GM19035 (cell line): ENCODE data around the gene GNB3.

Experiments used
- ATAC-seq: cut with Tn5 transposase; IDR thresholded peaks from one replicate; pipeline ENCODE4 v1.9.1; 2021; ENCODE audit not compliant: unreplicated experiment

The GNB3 gene

DNA sequence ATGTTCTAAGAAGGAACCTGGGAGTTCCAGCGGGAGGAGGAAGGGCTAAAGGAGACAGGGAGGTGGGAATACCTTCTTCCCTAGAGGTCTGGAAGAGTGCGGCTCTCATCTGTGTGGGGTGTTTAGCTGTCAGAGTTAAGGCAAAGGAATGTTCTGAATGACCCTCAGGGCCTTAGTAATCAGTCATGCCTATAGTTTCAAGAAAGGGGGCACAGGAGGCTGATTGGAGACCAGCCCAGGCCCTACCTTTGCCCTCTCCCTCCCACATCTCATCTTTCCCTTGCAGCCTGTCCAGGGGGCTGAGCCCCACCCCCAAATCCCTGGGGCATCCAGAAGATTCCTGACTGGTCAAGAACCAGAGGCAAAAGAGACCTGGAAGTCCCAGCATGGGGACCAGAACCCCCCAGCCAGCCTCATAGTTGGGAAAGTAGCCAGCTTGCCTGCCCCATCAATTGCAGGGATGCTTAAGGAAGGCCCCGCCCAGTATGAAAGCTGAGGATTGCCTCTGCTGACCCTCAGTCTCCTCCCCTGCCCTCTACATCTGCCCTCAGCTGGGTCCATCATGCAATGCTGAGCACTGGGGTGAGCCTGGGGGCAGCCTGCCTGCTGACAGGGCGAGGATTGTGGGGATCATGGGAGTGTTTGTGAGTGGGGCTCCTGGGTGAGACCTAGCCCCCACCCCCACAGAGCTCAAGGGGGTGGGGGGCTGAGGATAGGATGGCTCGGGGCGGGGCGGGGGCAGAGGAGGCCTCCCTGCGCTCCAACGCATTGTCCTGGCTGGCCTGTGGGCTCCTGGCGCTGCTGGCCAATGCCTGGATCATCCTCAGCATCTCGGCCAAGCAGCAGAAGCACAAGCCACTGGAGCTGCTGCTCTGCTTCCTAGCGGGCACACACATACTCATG, 17.3 kb upstream of the GNB3 start:
- ATAC-seq, result no peak

DNA sequence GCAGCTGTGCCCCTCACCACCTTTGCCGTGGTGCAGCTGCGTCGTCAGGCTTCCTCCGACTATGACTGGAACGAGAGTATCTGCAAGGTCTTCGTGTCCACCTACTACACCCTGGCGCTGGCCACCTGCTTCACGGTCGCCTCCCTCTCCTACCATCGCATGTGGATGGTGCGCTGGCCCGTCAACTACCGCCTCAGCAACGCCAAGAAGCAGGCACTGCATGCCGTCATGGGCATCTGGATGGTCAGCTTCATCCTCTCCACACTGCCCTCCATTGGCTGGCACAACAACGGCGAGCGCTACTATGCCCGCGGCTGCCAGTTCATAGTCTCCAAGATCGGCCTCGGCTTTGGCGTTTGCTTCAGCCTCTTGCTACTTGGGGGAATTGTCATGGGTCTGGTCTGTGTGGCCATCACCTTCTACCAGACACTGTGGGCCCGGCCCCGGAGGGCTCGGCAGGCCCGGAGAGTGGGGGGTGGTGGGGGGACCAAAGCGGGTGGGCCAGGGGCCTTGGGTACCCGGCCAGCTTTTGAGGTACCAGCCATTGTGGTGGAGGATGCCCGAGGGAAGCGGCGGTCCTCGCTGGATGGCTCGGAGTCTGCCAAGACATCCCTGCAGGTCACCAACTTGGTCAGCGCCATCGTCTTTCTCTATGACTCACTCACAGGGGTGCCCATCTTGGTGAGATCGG, 16.5 kb upstream of the GNB3 start:
- ATAC-seq, result no peak

DNA sequence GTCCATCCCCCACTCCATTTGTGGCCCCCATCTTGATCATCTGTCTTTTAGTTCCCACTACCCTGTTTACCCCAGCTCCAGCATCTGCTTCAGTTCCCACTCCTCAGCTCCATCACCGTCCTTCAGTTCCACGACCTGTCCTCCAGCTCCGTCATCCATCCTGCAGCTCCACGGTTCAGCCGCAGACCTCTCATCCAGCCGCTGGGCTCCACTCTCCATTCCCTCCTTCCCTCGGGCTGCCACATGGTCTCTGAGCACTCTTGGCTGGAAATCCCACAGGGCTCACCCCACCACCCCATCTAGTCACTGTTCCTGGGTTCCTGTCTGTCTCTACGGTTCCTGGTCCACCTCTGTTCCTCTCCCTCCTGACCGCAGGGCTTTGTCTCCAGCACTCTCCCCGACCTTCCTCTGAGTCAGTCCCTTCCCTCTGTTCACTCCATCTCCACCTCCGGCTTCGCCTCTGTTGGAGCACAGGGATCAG, 15.8 kb upstream of the GNB3 start:
- ATAC-seq, result no peak

DNA sequence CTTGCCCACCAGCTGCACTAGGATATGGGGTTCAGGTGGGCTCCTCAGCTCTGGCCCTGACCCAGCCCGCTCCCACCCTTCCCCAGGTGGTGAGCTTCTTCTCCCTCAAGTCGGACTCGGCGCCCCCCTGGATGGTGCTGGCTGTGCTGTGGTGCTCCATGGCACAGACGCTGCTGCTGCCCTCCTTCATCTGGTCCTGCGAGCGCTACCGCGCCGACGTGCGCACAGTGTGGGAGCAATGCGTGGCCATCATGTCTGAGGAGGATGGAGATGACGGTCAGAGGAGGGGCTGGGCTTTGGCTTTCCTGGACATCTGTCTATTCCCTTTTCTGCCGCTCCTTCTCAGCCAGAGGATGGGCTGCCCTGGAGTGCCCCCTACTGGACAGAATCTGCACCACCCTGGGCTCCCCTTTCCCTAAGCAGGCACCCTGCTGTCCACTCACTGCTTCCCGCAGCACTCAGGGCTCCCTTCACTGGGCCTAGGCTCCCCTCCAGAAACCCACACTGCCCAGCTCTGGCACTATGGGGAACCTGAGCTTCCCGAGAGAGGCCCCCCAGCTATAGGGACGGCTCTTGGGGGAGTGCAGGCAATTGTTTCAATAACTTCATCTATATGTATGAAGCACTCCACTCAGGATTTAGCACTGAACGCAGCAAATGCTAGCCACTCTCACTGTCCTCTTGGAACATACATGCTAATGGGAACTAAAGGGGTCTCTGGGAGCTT, 15.2 kb upstream of the GNB3 start:
- no peak for ATAC-seq

DNA sequence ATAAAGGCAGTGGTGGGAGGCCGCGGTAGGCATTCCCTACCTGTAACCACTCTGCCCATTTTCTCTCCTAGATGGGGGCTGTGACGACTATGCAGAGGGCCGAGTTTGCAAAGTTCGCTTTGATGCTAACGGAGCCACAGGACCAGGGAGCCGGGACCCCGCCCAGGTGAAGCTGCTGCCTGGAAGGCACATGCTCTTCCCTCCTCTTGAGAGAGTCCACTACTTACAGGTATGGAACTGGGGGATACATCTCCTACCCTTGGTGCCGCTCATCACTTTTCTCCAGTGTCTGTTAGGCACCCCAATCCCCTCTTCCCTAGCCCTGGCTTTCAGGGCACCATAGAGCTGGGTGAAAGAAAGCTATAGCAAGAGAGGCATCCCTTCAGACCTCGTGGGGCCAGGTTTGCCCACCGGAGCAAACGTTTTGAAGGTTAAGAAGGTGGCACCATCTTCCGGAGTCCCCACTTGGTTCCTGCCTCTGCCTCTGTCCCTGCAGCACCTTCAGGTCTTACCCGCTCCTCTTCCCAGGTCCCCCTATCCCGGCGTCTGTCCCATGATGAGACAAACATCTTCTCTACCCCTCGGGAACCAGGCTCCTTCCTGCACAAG, 14.5 kb upstream of the GNB3 start:
- ATAC-seq, result no peak

DNA sequence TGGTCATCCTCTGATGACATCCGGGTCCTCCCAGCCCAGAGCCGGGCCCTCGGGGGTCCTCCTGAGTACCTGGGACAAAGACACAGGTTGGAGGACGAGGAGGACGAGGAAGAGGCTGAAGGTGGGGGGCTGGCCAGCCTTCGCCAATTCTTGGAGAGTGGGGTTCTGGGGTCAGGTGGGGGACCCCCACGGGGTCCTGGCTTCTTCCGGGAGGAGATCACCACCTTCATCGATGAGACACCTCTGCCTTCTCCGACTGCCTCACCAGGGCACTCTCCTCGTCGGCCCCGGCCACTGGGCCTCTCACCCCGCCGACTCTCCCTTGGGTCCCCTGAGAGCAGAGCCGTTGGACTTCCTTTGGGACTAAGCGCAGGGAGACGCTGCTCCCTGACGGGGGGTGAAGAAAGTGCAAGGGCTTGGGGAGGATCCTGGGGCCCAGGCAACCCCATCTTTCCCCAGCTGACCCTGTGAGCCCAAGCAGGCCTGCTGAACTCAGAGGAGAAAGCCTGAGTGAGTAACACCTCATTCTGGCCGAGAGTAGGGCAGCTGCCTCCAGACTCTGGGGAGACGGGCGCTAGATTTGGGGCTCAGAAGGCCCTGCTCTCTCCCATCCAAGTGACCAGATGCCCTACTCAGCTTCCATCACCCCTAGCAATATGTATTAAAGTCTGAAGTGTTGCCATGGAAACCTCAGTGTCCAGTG, 13.8 kb upstream of the GNB3 start:
- no peak for ATAC-seq

DNA sequence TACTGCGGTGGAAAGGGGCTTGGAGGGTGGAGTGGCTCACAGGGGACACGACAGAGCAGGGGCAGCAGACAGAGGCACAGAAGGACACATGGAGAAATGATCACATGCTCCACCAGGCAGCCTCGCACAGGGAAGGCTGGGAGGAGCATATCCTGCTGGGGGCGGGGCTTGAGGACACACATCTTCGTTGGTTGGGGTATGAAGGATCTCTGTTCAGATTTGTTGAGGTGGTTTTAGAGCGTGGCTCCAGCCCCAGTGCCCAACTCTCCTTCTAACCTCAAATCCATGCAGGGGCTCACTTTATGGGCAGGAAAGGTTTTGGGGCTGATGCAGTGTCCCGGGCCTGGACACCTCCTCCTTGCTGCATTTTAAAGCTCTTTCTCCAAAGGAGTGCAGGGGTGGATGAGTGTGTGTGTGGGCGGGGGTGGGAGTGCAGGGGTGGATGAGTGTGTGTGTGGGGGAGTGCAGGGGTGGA, 13.3 kb upstream of the GNB3 start:
- ATAC-seq, result no peak

DNA sequence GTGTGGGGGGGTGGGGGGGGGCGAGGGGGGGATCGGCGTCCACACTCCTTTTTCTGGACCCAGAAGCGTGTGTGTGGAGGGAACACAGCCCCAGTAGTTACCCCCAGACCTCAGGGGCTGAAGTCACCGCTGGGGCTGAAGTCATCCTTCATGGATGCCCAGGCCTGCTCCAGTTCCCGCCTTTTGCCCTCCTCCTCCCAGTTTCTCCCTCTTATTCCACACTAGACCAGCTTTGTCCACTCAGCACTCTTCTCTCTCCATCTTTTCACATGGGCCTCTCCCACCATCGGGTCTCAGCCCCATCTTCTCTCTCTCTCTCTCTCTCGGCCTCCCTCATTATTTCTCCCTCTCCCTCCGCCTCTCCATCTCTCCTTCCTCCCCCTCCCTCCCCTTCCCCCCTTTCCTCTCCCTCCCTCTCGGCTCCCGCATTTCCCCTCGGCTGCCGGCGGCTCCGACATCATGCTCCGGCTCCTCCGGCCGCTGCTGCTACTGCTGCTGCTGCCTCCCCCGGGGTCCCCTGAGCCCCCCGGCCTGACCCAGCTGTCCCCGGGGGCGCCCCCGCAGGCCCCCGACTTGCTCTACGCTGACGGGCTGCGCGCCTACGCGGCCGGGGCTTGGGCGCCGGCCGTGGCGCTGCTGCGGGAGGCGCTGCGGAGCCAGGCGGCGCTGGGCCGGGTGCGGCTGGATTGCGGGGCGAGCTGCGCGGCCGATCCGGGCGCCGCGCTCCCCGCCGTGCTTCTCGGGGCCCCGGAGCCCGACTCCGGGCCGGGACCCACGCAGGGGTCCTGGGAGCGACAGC, 12.5 kb upstream of the GNB3 start, which contains the start of gene P3H3:
P3H3 (plus strand) TSS at position 426 of the 799 bp plus-strand sequence; CDS start at position 460, 34 bp downstream.
- no peak for ATAC-seq

DNA sequence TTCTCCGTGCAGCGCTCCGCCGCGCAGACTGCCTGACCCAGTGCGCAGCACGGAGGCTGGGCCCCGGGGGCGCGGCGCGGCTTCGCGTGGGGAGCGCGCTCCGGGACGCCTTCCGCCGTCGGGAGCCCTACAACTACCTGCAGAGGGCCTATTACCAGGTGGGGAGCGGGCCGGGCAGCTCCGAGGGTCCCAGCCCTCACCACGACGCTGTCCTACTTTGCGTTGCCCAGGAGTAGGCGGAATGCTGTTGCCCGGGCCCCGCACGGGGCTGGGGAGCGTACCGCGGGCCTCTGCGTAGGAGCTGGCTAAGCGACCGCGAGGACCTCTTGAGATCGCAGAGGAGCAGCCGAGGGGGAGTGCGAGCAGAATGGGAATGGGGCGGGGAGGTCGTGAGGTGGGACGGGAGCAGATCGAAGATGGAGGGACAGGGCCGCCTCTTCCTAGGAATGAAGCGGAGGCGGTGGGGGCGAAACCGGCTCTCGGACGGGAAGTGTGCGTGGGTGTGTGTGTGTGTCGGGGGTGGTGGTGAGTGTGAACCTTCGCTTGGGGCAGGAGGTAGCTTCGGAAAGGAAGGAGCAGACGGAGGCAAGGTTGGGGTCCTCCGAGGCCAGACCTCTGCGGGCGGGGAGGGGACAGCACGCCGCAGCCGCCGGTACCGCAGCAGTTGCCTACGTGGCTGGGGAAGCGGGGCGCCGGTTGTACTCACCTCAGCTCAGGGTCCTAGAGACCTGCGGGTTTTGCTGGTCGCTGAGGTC, 11.8 kb upstream of the GNB3 start:
- ATAC-seq, result no peak

DNA sequence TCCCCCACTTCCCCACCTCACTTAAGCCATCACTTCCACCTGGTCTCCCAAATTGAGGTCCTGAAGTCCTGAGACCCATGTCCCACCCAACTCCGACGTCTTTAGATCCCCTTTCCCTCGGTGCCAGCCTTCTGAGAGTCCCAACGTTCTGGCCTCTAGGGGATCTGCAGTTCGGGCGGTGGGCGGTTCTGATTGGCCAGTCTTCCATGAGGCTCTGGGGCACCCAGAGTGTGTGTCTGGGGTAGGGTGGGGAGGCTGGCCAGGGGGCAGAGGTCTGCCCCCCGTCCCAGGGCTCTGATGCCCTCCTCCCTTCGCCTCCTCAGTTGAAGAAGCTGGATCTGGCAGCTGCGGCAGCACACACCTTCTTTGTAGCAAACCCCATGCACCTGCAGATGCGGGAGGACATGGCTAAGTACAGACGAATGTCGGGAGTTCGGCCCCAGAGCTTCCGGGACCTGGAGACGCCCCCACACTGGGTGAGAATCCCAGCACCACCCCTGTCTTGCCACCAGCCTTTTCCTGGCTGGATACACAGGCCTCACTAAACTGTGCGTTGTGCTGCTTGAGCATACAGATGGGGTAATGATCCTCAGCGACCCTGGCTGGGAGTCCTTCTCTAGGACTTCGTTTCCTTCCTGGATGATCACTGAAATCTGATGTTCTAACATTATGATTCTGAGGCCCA, 11.0 kb upstream of the GNB3 start:
- no peak for ATAC-seq

DNA sequence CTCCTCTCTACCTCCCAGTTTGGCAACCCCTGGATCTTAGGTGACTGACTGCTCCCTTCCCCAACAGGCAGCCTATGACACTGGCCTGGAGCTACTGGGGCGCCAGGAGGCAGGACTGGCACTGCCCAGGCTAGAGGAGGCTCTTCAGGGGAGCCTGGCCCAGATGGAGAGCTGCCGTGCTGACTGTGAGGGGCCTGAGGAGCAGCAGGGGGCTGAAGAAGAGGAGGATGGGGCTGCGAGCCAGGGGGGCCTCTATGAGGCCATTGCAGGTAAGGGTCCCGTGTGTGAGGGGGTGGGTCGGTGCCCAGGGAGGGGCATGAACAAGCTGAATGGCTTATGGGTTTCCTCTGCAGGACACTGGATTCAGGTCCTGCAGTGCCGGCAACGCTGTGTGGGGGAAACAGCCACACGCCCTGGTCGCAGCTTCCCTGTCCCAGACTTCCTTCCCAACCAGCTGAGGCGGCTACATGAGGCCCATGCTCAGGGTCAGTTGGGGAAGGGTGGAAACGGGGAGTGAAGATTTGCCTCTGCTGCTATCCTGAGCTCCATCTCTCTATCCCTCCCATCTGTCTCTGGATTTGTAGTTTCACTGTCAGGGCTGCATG, 10.3 kb upstream of the GNB3 start:
- ATAC-seq, result no peak

DNA sequence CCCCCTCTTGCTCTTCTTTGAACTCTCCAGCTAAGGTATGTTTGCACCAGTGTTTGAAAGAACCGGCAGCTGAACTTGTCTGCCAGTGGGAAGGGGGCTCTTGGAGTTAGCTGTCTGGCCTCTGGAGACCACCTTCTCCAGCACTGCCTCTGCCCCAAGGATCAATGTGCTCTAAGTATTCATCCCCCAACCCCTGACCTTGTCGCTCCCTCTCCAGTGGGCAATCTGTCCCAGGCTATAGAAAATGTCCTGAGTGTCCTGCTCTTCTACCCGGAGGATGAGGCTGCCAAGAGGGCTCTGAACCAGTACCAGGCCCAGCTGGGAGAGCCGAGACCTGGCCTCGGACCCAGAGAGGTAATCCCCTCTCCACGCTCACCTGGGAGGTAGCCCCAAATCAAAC, 9.7 kb upstream of the GNB3 start:
- ATAC-seq, result no peak

DNA sequence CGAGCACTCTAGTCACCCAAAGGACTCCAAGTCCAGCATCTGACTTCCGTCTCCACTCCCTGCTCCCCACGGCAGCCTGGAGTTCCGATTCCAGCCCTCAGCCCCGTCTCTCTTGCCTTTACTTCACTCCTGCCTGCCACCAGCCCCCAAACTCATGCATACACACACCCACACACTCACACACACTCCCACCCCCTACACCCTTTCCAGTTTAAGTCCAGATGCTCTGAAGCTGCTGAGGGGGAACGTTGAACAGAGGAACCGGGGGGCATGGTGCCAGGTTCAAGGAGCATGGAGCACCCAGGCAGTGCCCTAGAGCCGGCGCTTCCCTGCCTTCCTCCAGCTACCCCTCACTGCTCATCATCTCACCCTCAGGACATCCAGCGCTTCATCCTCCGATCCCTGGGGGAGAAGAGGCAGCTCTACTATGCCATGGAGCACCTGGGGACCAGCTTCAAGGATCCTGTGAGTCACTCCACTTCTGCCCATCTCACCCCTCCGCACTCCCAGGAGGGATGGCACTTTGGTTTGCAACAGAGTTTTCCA, 9.2 kb upstream of the GNB3 start:
- no peak for ATAC-seq

DNA sequence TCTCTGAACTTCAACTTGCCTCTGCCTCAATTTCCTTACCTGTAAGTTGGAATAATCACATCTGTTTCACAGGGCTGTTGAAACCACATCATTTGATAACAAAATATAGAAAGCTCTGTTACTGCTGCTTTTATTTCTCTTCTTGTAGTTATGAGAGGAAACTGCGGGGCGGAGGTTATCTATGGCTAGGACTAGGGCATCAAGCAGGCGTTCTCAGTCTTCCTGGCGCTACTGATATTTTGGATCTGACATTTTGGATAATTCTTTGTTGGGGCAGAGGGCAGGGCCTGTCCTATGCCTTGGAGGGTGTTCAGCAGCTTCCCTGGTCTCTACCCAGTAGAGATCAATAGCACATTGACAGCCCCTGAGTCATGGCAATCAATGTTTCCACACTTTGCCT, 8.6 kb upstream of the GNB3 start:
- no peak for ATAC-seq

DNA sequence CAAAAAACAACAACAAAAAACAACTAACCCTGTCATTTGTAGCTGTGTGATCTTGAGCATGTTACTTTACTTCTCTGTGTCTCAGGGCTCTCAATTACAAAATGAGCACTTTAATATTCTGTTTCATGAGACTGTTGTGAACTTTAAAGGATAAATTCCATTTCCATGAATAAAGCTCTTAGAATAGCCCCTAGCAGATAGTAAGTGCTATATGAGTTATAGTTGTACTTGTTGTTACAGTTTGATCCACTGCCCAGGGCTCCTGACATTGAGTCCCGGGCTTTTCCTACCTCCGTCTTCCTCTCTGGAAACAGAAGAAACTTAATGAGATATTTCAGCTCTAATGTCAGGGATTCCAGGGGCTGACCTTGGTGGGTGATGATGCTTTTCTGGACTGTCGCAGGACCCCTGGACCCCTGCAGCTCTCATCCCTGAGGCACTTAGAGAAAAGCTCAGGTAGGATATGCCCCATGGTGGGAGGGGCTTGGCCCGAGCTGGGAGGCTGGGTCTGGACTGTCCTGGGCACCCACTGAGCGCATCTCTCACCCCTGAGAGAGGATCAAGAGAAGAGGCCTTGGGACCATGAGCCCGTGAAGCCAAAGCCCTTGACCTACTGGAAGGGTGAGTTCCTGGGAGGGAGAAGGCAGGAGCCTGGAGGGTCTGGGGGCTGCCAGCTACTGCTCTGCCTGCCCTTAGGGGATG, 7.4 kb upstream of the GNB3 start:
- ATAC-seq, result no peak

DNA sequence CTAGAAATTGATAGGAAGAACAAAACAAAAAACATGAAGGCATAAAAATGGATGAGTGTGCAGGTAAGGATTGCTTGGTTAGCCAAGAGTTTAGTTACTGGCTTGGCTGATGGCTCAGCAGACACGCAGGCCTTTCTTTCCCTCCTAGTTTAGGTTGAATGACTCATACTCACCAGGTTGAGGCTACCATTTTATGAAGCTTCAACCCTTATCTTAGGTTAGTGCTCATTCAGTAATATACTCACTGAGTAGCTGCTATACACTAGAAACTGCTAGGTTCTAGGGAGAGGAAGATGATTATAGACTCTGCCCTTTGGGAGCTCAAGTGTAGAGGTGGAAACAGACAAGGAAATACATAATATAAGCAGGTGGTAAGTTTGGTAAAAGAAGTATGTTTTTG, 6.5 kb upstream of the GNB3 start:
- ATAC-seq, result no peak

DNA sequence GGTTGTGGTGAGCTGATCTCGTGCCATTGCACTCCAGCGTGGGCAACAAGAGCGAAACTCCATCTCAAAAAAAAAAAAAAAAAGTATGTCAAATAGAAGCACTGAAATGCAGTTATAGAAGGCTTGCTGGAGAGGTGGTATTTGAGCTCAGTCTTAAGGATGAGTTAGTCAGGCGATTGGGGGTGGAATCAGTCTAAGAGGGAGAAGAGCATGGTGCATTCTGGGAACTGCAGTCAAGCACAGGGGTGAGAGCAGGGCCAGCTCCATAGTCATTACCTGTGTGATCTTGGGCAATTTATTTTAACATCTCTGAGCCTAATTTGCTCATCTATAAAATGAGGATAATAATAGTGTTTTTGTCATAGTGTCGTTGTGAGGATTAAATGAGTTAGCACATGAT, 5.9 kb upstream of the GNB3 start:
- ATAC-seq, result no peak
